ENCODE data around the gene ABHD12B.

Gene ABHD12B

GRCh38 chr14:50928002-50928635 is 56.3 kb downstream of the ABHD12B start:
- Histone ChIP-seq H3K4me3 (no peak overlapping the region), H3K9me3 (ENCODE audit: low read depth, low read length) (no peaks in the 10 kb centered on the region), H3K36me3 (ENCODE audit: insufficient read depth, low read length) (no peaks in the 10 kb centered on the region), H3K27ac (no peak overlapping the region), H3K9ac (ENCODE audit: insufficient read length) (no peak overlapping the region)
- no peak for TF ChIP-seq FOXP2 (optimal IDR thresholded peaks at IDR 0.05; ENCODE audit: control extremely low read depth, extremely low read length, insufficient read depth)
- no peak for TF ChIP-seq POLR2AphosphoS5 (IDR thresholded peaks at IDR 0.05; ENCODE audit: borderline replicate concordance, low read depth, low read length)
- no peak for TF ChIP-seq EZH2 (IDR thresholded peaks at IDR 0.05)
- DNase-seq (ENCODE audit: low read depth, low spot score): no peak

DNA sequence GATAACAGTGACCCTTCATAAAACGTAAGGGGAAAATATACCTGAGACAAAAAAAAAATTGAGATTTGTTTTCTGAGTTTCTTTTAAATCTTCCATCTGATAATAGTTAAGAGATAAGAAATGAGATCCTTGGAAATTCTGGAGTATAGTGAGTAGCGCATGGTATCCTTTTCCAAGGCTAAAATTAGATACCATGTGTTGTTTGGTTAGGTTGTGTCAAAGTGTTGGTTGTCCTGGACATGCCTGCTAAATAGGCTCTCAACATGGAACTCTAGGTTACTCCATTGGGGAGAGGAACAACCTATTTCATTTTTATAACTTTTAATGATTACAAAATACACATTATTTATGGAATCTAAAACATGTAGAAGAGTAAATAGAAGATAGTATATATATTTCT is 57.7 kb downstream of the ABHD12B start:
- Histone ChIP-seq H3K36me3 (ENCODE audit: insufficient read depth, low read length) (no peaks in the 10 kb centered on the region), H3K9ac (ENCODE audit: insufficient read length) (no peak overlapping the region), H3K9me3 (ENCODE audit: low read depth, low read length) (no peaks in the 10 kb centered on the region), H3K4me3 (no peak overlapping the region), H3K27ac (no peak overlapping the region)
- TF ChIP-seq POLR2AphosphoS5 (IDR thresholded peaks at IDR 0.05; ENCODE audit: borderline replicate concordance, low read depth, low read length): no peak
- TF ChIP-seq FOXP2 (optimal IDR thresholded peaks at IDR 0.05; ENCODE audit: control extremely low read depth, extremely low read length, insufficient read depth): no peak
- TF ChIP-seq EZH2 (IDR thresholded peaks at IDR 0.05): no peak
- no peak for DNase-seq (ENCODE audit: low read depth, low spot score)

DNA sequence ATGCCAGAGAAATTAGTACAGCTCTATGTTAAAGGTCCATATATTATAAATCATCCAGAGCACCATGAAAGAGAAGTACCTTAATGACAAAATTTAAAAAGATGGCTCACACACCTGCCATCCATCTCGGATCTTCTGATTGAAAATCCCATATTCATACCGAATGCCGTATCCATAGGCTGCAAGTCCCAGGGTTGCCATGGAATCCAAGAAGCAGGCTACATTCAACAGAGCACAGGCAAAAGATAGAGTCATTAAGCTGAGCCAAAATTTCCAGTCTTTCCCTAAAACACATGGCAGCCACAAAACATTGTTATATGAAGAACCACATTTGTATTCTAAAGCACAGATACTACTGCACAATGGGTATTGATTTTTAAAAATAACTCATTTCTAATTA is 59.7 kb downstream of the ABHD12B start:
- DNase-seq (ENCODE audit: low read depth, low spot score): no peak
- H3K4me3 ChIP-seq: no peak overlapping the region
- no peaks in the 10 kb centered on the region for H3K9me3 ChIP-seq (ENCODE audit: low read depth, low read length)
- no peak overlapping the region for H3K9ac ChIP-seq (ENCODE audit: insufficient read length)
- no peaks in the 10 kb centered on the region for H3K36me3 ChIP-seq (ENCODE audit: insufficient read depth, low read length)
- TF ChIP-seq POLR2AphosphoS5 (IDR thresholded peaks at IDR 0.05; ENCODE audit: borderline replicate concordance, low read depth, low read length) (no peak), FOXP2 (optimal IDR thresholded peaks at IDR 0.05; ENCODE audit: control extremely low read depth, extremely low read length, insufficient read depth) (no peak), EZH2 (IDR thresholded peaks at IDR 0.05) (no peak)
- no peak overlapping the region for H3K27ac ChIP-seq

GRCh38 chr14:50932156-50932555 is 60.3 kb downstream of the ABHD12B start:
- no peak overlapping the region for H3K4me3 ChIP-seq
- no peaks in the 10 kb centered on the region for H3K36me3 ChIP-seq (ENCODE audit: insufficient read depth, low read length)
- no peak for DNase-seq (ENCODE audit: low read depth, low spot score)
- TF ChIP-seq POLR2AphosphoS5 (IDR thresholded peaks at IDR 0.05; ENCODE audit: borderline replicate concordance, low read depth, low read length) (no peak), FOXP2 (optimal IDR thresholded peaks at IDR 0.05; ENCODE audit: control extremely low read depth, extremely low read length, insufficient read depth) (no peak), EZH2 (IDR thresholded peaks at IDR 0.05) (no peak)
- H3K9ac ChIP-seq (ENCODE audit: insufficient read length): no peak overlapping the region
- no peaks in the 10 kb centered on the region for H3K9me3 ChIP-seq (ENCODE audit: low read depth, low read length)
- no peak overlapping the region for H3K27ac ChIP-seq

GRCh38 chr14:50932592-50933495 is 61.0 kb downstream of the ABHD12B start:
- no peak overlapping the region for H3K27ac ChIP-seq
- H3K36me3 ChIP-seq (ENCODE audit: insufficient read depth, low read length): no peaks in the 10 kb centered on the region
- TF ChIP-seq FOXP2 (optimal IDR thresholded peaks at IDR 0.05; ENCODE audit: control extremely low read depth, extremely low read length, insufficient read depth) (no peak), EZH2 (IDR thresholded peaks at IDR 0.05) (no peak), POLR2AphosphoS5 (IDR thresholded peaks at IDR 0.05; ENCODE audit: borderline replicate concordance, low read depth, low read length) (no peak)
- no peak for DNase-seq (ENCODE audit: low read depth, low spot score)
- H3K9ac ChIP-seq (ENCODE audit: insufficient read length): no peak overlapping the region
- no peak overlapping the region for H3K4me3 ChIP-seq
- H3K9me3 ChIP-seq (ENCODE audit: low read depth, low read length): no peaks in the 10 kb centered on the region

DNA sequence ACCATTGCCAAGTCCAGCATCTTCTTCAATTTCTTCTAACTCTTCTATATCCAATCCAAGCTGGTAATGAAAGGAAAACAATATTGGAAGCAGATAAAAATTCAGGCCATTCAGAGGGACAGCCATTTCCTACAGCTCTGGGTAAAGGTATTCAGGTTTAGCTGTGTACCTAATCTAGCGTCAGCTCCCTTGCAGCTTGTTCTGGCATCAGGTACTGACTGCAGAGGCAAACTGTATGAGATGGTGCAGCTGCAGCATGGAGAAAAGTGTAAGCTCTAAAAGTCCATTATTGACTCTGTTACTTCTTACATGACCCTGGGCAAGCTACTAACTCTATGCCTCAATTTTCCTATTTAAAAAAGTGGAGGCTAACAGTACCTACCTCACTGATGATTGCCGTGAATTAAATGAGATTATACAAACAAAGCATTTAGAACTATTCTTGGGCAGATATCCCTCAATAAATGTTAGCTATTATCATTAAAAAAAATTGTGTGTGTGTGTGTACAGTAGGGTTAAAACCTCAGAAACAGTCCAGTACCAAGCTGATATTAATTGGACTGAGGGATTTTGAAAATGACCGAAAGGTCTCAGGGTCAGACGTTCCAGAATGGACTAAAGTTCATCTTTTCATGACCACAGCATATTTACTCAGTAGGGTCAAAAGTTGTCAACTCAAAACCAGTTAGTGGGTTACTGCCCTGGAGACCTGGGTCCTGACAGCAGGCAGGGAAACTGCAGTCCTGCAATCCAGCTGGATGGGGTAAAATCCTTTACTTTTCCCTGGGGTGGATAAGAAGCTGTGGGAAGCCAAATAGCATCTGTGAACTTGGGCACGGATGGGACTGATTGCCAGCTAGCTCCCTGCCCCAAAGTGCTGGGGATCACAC is 63.5 kb downstream of the ABHD12B start:
- no peak for DNase-seq (ENCODE audit: low read depth, low spot score)
- Histone ChIP-seq H3K36me3 (ENCODE audit: insufficient read depth, low read length) (no peaks in the 10 kb centered on the region), H3K9me3 (ENCODE audit: low read depth, low read length) (no peaks in the 10 kb centered on the region), H3K4me3 (no peak overlapping the region), H3K27ac (no peak overlapping the region), H3K9ac (ENCODE audit: insufficient read length) (no peak overlapping the region)
- no peak for TF ChIP-seq POLR2AphosphoS5 (IDR thresholded peaks at IDR 0.05; ENCODE audit: borderline replicate concordance, low read depth, low read length)
- no peak for TF ChIP-seq EZH2 (IDR thresholded peaks at IDR 0.05)
- TF ChIP-seq FOXP2 (optimal IDR thresholded peaks at IDR 0.05; ENCODE audit: control extremely low read depth, extremely low read length, insufficient read depth): no peak

DNA sequence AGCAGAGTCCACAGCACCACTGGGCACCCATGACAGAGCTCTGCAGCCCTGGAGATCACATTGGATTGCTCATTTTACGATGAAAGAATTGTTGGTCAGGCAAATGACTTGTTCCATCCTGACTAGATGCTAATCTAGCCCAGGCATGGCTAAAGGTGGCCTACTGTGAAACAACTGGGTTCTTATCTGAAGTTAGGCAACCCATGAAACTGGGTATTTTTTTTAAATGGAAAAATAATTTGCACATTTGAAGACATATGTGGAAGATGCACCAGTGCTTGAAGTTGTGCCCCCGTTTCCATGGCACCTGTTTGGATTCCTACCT is 64.1 kb downstream of the ABHD12B start:
- no peak for TF ChIP-seq FOXP2 (optimal IDR thresholded peaks at IDR 0.05; ENCODE audit: control extremely low read depth, extremely low read length, insufficient read depth)
- no peak for TF ChIP-seq POLR2AphosphoS5 (IDR thresholded peaks at IDR 0.05; ENCODE audit: borderline replicate concordance, low read depth, low read length)
- no peak for TF ChIP-seq EZH2 (IDR thresholded peaks at IDR 0.05)
- Histone ChIP-seq H3K9ac (ENCODE audit: insufficient read length) (no peak overlapping the region), H3K4me3 (no peak overlapping the region), H3K36me3 (ENCODE audit: insufficient read depth, low read length) (no peaks in the 10 kb centered on the region), H3K9me3 (ENCODE audit: low read depth, low read length) (no peaks in the 10 kb centered on the region), H3K27ac (no peak overlapping the region)
- DNase-seq (ENCODE audit: low read depth, low spot score): no peak

DNA sequence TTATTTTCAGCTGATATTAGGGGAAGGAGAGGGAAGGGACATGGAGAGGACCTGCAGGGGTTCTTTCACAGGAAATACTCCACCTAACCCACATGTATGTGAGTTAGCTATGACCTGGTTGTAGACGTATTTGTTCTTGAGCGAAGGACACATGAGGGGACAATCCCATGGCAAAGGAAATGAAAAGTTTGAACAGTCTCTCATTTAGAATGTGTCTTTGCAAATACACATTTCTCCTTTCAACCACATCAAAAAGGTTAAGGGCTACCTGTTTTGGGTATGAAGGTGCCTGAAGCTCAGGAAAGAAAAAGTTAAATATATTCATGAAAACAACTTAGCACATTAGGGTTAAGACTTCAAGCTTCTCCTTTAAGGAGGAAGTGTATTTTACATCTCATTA is 65.0 kb downstream of the ABHD12B start:
- Histone ChIP-seq H3K27ac (no peak overlapping the region), H3K9me3 (ENCODE audit: low read depth, low read length) (no peaks in the 10 kb centered on the region), H3K36me3 (ENCODE audit: insufficient read depth, low read length) (no peaks in the 10 kb centered on the region), H3K9ac (ENCODE audit: insufficient read length) (no peak overlapping the region), H3K4me3 (no peak overlapping the region)
- TF ChIP-seq EZH2 (IDR thresholded peaks at IDR 0.05) (no peak), FOXP2 (optimal IDR thresholded peaks at IDR 0.05; ENCODE audit: control extremely low read depth, extremely low read length, insufficient read depth) (no peak), POLR2AphosphoS5 (IDR thresholded peaks at IDR 0.05; ENCODE audit: borderline replicate concordance, low read depth, low read length) (no peak)
- no peak for DNase-seq (ENCODE audit: low read depth, low spot score)

Measured in SK-N-MC (cell line).